Vagina (tissue), 2 donors: ENCODE data around the gene PSMD12.

Experiments used
- POLR2AphosphoS5 ChIP-seq, 2 donors: sonication (generic); formaldehyde crosslinking; IDR thresholded peaks; one replicate each; pipeline ENCODE4 v1.9.0; 2017; ENCODE audit warnings: antibody characterized with exemption in 2 of 2, mild to moderate bottlenecking in 2 of 2, low read depth in 1 of 2; ENCODE audit not compliant: insufficient read depth in 1 of 2
- TF ChIP-seq, protein P1 (sequence below), 3 experiments: fragments of 450-650 bp in 2 of 3; fragments of 200-600 bp in 1 of 3; sonication (generic) in 1 of 3; IDR thresholded peaks; one replicate each; pipeline ENCODE4 v1.5.1; 2017 to 2019; ENCODE audit warnings: antibody characterized with exemption in 3 of 3, mild to moderate bottlenecking in 2 of 3, moderate library complexity in 2 of 3

DNA sequence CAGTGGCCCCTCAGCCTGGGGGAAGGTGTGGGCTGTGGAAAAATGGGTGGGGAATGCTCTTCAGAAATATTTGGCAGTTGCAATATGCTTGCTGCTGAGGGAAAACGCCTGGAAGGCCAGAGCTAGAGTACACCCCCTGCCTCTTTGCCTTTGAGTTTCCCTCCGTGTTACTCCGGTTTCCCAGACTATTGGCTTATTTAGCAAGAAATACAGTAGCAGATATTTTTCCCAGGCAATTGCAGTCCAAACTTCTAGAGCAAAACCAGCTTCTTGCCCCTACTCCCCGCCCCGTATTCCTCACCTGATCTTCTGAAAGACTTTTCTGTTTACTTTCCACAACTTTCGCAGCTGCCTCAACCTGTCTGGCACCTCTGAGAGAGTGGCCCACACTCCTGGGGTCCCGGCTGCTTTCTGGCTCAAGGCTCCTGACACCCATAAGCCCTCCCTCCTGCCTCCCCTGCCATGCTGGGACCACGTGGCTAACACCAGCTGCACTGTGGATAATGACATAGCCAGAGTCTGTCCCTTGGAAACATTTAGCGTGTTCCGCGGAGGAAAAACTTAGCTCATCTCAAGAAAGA, 75.6 kb downstream of the PSMD12 start:
- TF ChIP-seq, protein P1, sequence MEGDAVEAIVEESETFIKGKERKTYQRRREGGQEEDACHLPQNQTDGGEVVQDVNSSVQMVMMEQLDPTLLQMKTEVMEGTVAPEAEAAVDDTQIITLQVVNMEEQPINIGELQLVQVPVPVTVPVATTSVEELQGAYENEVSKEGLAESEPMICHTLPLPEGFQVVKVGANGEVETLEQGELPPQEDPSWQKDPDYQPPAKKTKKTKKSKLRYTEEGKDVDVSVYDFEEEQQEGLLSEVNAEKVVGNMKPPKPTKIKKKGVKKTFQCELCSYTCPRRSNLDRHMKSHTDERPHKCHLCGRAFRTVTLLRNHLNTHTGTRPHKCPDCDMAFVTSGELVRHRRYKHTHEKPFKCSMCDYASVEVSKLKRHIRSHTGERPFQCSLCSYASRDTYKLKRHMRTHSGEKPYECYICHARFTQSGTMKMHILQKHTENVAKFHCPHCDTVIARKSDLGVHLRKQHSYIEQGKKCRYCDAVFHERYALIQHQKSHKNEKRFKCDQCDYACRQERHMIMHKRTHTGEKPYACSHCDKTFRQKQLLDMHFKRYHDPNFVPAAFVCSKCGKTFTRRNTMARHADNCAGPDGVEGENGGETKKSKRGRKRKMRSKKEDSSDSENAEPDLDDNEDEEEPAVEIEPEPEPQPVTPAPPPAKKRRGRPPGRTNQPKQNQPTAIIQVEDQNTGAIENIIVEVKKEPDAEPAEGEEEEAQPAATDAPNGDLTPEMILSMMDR (IDR thresholded peaks at IDR 0.05), result no peak
- TF ChIP-seq POLR2AphosphoS5 (IDR thresholded peaks at IDR 0.05; ENCODE audit: insufficient read depth in 1 of 2, low read depth in 1 of 2), result no peak
